Measurements from ENCODE around the gene ABHD13.

The ABHD13 gene

DNA sequence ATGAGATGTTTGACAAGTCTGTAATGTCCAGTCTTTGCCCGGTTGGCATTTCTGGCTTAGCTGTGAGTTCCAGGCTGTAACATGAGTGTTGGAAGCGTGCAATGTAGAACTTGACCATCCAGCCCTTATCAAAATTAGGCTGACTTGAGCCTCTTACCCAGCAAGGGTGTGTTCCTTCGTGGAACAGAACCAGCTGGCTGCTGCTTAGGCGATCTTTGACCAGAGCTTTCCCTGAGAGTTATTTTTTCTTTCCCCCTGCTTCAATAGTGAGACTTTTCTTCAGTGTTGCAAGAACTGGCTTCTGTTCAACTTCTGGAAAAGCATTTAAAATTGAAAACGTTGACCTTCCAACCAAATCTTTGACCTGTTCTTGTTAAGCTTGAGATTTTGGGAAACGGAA is 57.9 kb downstream of the ABHD13 start:
- H3K27ac ChIP-seq (ENCODE audit: insufficient read depth, low read length, poor library complexity, severe bottlenecking), result no peak overlapping the region

DNA sequence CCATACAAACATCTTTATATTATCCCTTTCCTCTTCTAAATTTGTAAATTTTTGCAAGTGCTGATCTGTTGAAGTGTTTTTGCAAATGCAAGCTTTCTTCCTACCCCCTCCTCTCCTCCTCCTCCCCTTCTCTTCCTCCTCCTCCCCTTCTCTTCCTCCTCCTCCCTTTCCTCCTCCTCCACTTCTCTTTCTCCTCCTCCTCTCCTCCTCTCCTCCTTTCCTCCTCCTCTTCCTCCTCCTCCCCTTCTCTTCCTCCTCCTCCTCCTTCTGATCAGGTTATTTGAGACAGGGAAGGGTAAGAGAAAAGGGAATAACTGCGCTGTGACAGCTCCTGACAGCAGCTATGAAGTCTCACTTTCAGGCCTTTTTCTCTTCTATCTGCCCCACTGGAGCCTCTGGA is 60.3 kb downstream of the ABHD13 start:
- Histone ChIP-seq H3K4me1 (ENCODE audit: control insufficient read depth, insufficient read depth, low read length, poor library complexity, severe bottlenecking) (no peaks in the 10 kb centered on the region), H3K4me3 (ENCODE audit: insufficient read depth, low read depth, low read length, poor library complexity, severe bottlenecking) (no peak overlapping the region), H3K9me3 (ENCODE audit: control insufficient read depth, low read length) (no peaks in the 10 kb centered on the region), H3K27ac (ENCODE audit: insufficient read depth, low read length, poor library complexity, severe bottlenecking) (no peak overlapping the region), H3K36me3 (ENCODE audit: control insufficient read depth, insufficient read depth, low read length) (no peaks in the 10 kb centered on the region), H3K27me3 (replicated peaks; ENCODE audit: control insufficient read depth, insufficient read depth, low read length, poor library complexity, severe bottlenecking) (no peaks in the 10 kb centered on the region)
- DNase-seq, result no peak

More for the DNA sequence above, 57.9 kb downstream of the ABHD13 start:
- no peak for DNase-seq
- H3K4me1 ChIP-seq (ENCODE audit: control insufficient read depth, insufficient read depth, low read length, poor library complexity, severe bottlenecking), result no peaks in the 10 kb centered on the region
- no peaks in the 10 kb centered on the region for H3K36me3 ChIP-seq (ENCODE audit: control insufficient read depth, insufficient read depth, low read length)
- no peaks in the 10 kb centered on the region for H3K27me3 ChIP-seq (replicated peaks; ENCODE audit: control insufficient read depth, insufficient read depth, low read length, poor library complexity, severe bottlenecking)
- H3K4me3 ChIP-seq (ENCODE audit: insufficient read depth, low read depth, low read length, poor library complexity, severe bottlenecking), result no peak overlapping the region
- H3K9me3 ChIP-seq (ENCODE audit: control insufficient read depth, low read length), result no peaks in the 10 kb centered on the region

DNA sequence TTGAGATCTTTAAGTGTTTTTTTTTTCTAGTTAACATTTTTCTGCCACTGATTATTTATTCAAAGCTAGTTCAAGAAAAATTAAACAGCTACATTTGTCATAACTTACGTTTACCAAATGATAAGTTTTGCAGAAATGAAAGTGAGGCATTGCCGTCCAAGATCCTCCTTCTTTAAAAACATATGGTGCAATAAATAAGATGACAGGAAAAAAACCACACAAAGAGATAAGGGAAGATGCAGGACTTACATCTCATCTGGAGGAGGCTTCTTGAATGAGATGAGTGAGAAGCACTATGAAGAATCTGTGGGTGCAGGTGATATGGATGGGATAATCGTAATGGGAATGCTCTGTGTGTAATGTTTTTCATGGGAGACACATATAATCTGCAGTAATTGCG is 63.7 kb downstream of the ABHD13 start:
- DNase-seq, result no peak
- Histone ChIP-seq H3K27ac (ENCODE audit: insufficient read depth, low read length, poor library complexity, severe bottlenecking) (no peak overlapping the region), H3K9me3 (ENCODE audit: control insufficient read depth, low read length) (no peaks in the 10 kb centered on the region), H3K27me3 (replicated peaks; ENCODE audit: control insufficient read depth, insufficient read depth, low read length, poor library complexity, severe bottlenecking) (no peaks in the 10 kb centered on the region), H3K4me1 (ENCODE audit: control insufficient read depth, insufficient read depth, low read length, poor library complexity, severe bottlenecking) (no peaks in the 10 kb centered on the region), H3K36me3 (ENCODE audit: control insufficient read depth, insufficient read depth, low read length) (no peaks in the 10 kb centered on the region), H3K4me3 (ENCODE audit: insufficient read depth, low read depth, low read length, poor library complexity, severe bottlenecking) (no peak overlapping the region)

DNA sequence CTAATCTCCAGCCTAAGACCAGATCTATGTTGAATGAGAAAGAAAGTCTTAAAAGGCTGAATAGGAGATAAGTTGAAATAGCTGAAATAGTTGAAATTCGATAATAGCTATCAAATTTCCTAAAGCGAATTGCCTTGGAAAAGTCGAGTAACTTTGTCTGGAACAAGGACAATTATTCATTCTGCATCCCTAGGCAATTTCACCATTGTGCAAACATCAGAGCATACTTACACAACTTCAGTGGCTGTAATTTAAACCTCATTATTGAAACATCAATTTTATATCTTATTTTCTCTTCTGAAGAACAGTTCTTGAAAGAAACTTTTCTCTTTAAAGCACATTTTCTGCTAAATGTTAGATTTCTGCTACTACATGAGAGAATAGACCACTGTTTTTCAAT is 64.9 kb downstream of the ABHD13 start:
- Histone ChIP-seq H3K9me3 (ENCODE audit: control insufficient read depth, low read length) (no peaks in the 10 kb centered on the region), H3K4me3 (ENCODE audit: insufficient read depth, low read depth, low read length, poor library complexity, severe bottlenecking) (no peak overlapping the region), H3K27me3 (replicated peaks; ENCODE audit: control insufficient read depth, insufficient read depth, low read length, poor library complexity, severe bottlenecking) (no peaks in the 10 kb centered on the region), H3K4me1 (ENCODE audit: control insufficient read depth, insufficient read depth, low read length, poor library complexity, severe bottlenecking) (no peaks in the 10 kb centered on the region), H3K36me3 (ENCODE audit: control insufficient read depth, insufficient read depth, low read length) (no peaks in the 10 kb centered on the region), H3K27ac (ENCODE audit: insufficient read depth, low read length, poor library complexity, severe bottlenecking) (no peak overlapping the region)
- no peak for DNase-seq
